ENCODE measurements around the gene ATP5PD.

The ATP5PD gene

GRCh38 chr17:75019710-75020109 is 27.1 kb downstream of the ATP5PD start:
- Histone ChIP-seq H3K27ac (no peak overlapping the region), H3K9me3 (ENCODE audit: control insufficient read depth, low read length) (no peaks in the 10 kb centered on the region), H3K36me3 (ENCODE audit: control insufficient read depth, insufficient read depth, low read length) (no peaks in the 10 kb centered on the region), H3K27me3 (ENCODE audit: control insufficient read depth, insufficient read depth, low read length) (no peaks in the 10 kb centered on the region), H2AFZ (no peak overlapping the region), H3K4me1 (no peaks in the 10 kb centered on the region), H3K4me3 (ENCODE audit: low read depth, low read length) (no peak overlapping the region), H3K9ac (no peak overlapping the region), H3K79me2 (peaks cover 4% of the 10 kb centered on the region), H3K4me2 (ENCODE audit: low read length) (no peak overlapping the region)
- TF ChIP-seq CTCF (IDR thresholded peaks at IDR 0.05): no peak

- no peak for TF ChIP-seq CTCF (IDR thresholded peaks at IDR 0.05)
- no peaks in the 10 kb centered on the region for H3K36me3 ChIP-seq (ENCODE audit: control insufficient read depth, insufficient read depth, low read length)
- H3K9me3 ChIP-seq (ENCODE audit: control insufficient read depth, low read length): no peaks in the 10 kb centered on the region
- no peak overlapping the region for H3K9ac ChIP-seq
- no peak overlapping the region for H3K4me3 ChIP-seq (ENCODE audit: low read depth, low read length)
- no peak overlapping the region for H2AFZ ChIP-seq
- no peak overlapping the region for H3K4me2 ChIP-seq (ENCODE audit: low read length)
- no peaks in the 10 kb centered on the region for H3K27me3 ChIP-seq (ENCODE audit: control insufficient read depth, insufficient read depth, low read length)
- H3K79me2 ChIP-seq: peaks cover 4% of the 10 kb centered on the region
- H3K4me1 ChIP-seq: no peaks in the 10 kb centered on the region
- no peak overlapping the region for H3K27ac ChIP-seq
Observed at GRCh38 chr17:75019146-75019545, 27.6 kb downstream of the ATP5PD start.

- no peak for TF ChIP-seq CTCF (IDR thresholded peaks at IDR 0.05)
- peak overlapping the region; percentile 75 for H3K9ac ChIP-seq
- no peaks in the 10 kb centered on the region for H3K9me3 ChIP-seq (ENCODE audit: control insufficient read depth, low read length)
- H3K27me3 ChIP-seq (ENCODE audit: control insufficient read depth, insufficient read depth, low read length): no peaks in the 10 kb centered on the region
- H3K36me3 ChIP-seq (ENCODE audit: control insufficient read depth, insufficient read depth, low read length): no peaks in the 10 kb centered on the region
- peaks cover 6% of the 10 kb centered on the region for H3K4me1 ChIP-seq
- peak overlapping the region; percentile 83 for H3K4me3 ChIP-seq (ENCODE audit: low read depth, low read length)
- peaks cover 9% of the 10 kb centered on the region for H3K79me2 ChIP-seq
- peak overlapping the region; percentile 93 for H3K4me2 ChIP-seq (ENCODE audit: low read length)
- H3K27ac ChIP-seq: peak overlapping the region; percentile 72
- H2AFZ ChIP-seq: peak overlapping the region; percentile 94
Observed at GRCh38 chr17:75013092-75013559, 33.6 kb downstream of the ATP5PD start.

GRCh38 chr17:75012346-75013091 is 34.2 kb downstream of the ATP5PD start, which contains the start of gene MRPL58:
TSS of gene MRPL58 (plus strand) at chr17:75012670. CDS start at chr17:75012687, 17 bp downstream.
- Histone ChIP-seq H3K4me1 (peaks cover 6% of the 10 kb centered on the region), H3K27me3 (ENCODE audit: control insufficient read depth, insufficient read depth, low read length) (no peaks in the 10 kb centered on the region), H3K4me3 (ENCODE audit: low read depth, low read length) (peak within 1 kb of the TSS; percentile 83), H2AFZ (peak within 1 kb of the TSS; percentile 94), H3K9ac (peak within 1 kb of the TSS; percentile 75), H3K27ac (peak within 1 kb of the TSS; percentile 72), H3K79me2 (peaks cover 9% of the 10 kb centered on the region), H3K36me3 (ENCODE audit: control insufficient read depth, insufficient read depth, low read length) (no peaks in the 10 kb centered on the region), H3K4me2 (ENCODE audit: low read length) (peak within 1 kb of the TSS; percentile 93), H3K9me3 (ENCODE audit: control insufficient read depth, low read length) (no peaks in the 10 kb centered on the region)
- TF ChIP-seq CTCF (IDR thresholded peaks at IDR 0.05): peak; percentile 70

- no peaks in the 10 kb centered on the region for H3K36me3 ChIP-seq (ENCODE audit: control insufficient read depth, insufficient read depth, low read length)
- H3K4me1 ChIP-seq: peaks cover 6% of the 10 kb centered on the region
- H3K27ac ChIP-seq: peak overlapping the region; percentile 72
- no peaks in the 10 kb centered on the region for H3K27me3 ChIP-seq (ENCODE audit: control insufficient read depth, insufficient read depth, low read length)
- peaks cover 9% of the 10 kb centered on the region for H3K79me2 ChIP-seq
- peak overlapping the region; percentile 93 for H3K4me2 ChIP-seq (ENCODE audit: low read length)
- TF ChIP-seq CTCF (IDR thresholded peaks at IDR 0.05): no peak
- H2AFZ ChIP-seq: peak overlapping the region; percentile 94
- H3K9me3 ChIP-seq (ENCODE audit: control insufficient read depth, low read length): no peaks in the 10 kb centered on the region
- peak overlapping the region; percentile 83 for H3K4me3 ChIP-seq (ENCODE audit: low read depth, low read length)
- no peak overlapping the region for H3K9ac ChIP-seq
Observed at GRCh38 chr17:75012096-75012345, 34.7 kb downstream of the ATP5PD start.

Data from parathyroid adenoma (tissue), 2 donors.